ENCODE data around the gene DLG2. TPM values are rescaled to one million over a fixed set of nuclear protein-coding genes. Genes with fewer than 3 reads are reported as not detected.

The DLG2 gene
- total and polyA plus RNA-seq, 2 donors (not counting 3 experiments of a cell fraction or from before 2014, with no cell fraction given), result 0.15 to 1.1 TPM

DNA sequence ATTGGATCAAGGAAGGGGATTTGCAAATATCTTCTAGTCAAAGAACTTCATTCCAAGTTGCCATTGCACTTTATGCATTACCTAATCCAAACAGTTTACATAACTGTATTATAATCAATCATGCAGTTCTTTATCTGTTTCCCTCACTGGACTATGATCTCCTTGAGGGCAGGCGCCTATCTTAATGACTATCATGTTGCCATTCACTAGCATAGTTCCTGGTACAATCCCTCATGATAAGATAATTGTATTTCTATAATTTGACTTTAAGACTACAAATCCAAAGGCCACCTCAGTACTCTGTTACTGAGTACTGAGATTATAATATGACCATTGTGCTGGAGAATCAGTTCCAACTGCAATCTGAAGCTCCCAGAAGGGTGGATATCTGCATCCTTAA, 2062.3 kb downstream of the DLG2 start:
- Histone ChIP-seq H3K36me3 (ENCODE audit: control insufficient read depth in 2 of 2, extremely low read depth in 1 of 2, insufficient read depth in 2 of 2, low read length in 2 of 2) (no peaks in the 10 kb centered on the region), H3K4me2 (ENCODE audit: insufficient read depth, low read length) (no peak overlapping the region), H3K79me2 (ENCODE audit: control insufficient read depth, insufficient read depth, low read length) (no peaks in the 10 kb centered on the region), H2AFZ (ENCODE audit: low read depth, low read length) (no peak overlapping the region), H3K9me1 (replicated peaks; ENCODE audit: control insufficient read depth, extremely low read depth, insufficient read depth, low read length) (no peaks in the 10 kb centered on the region), H3K9me3 (replicated peaks; ENCODE audit: control insufficient read depth, insufficient read depth, low read length) (no peaks in the 10 kb centered on the region), H3K9ac (replicated peaks; ENCODE audit: extremely low read depth, insufficient read depth, low read length) (no peak overlapping the region), H4K20me1 (replicated peaks; ENCODE audit: control insufficient read depth, extremely low read depth, insufficient read depth, low read length) (no peaks in the 10 kb centered on the region), H3K4me1 (ENCODE audit: control insufficient read depth, extremely low read depth, insufficient read depth, low read length) (no peaks in the 10 kb centered on the region), H3K27ac (ENCODE audit: insufficient read depth, low read depth, low read length) (no peak overlapping the region), H3K4me3 (replicated peaks in 1 of 3; ENCODE audit: insufficient read depth in 1 of 3, low read depth in 1 of 3, low read length in 3 of 3) (no peak overlapping the region), H3K27me3 (ENCODE audit: control insufficient read depth in 2 of 2, insufficient read depth in 2 of 2, low read length in 2 of 2) (no peaks in the 10 kb centered on the region)
- no TSS peak for BruUV-seq (replicated peaks)
- FAIRE-seq, result no peak
- ChIA-PET POLR2A (no interaction called here), CTCF (no interaction called here)
- intact Hi-C loops (cut with micrococcal nuclease), result no loop called here
- no peak for DNase-seq (ENCODE audit: low read depth, low spot score)
- dilution Hi-C loops (cut with MboI; ENCODE audit: extremely low pct_ligation_motif_present, low sequenced_read_pairs), result no loop called here
- TF ChIP-seq MYC (IDR thresholded peaks at IDR 0.05; ENCODE audit: low read depth, low read length) (no peak), POLR2AphosphoS5 (IDR thresholded peaks at IDR 0.05; ENCODE audit: insufficient read depth, low read depth, low read length) (no peak), MAX (IDR thresholded peaks at IDR 0.05; ENCODE audit: insufficient read depth, insufficient read length) (no peak), EZH2 (IDR thresholded peaks at IDR 0.05; ENCODE audit: borderline replicate concordance, low read depth, low read length, severe bottlenecking) (no peak), CTCF (IDR thresholded peaks at IDR 0.05; ENCODE audit: extremely low read depth in 1 of 2, insufficient read depth in 1 of 2, low read depth in 1 of 2, low read length in 2 of 2) (no peak), JUN (IDR thresholded peaks at IDR 0.05; ENCODE audit: borderline replicate concordance, insufficient read depth, insufficient read length, low read depth) (no peak), POLR2A (IDR thresholded peaks at IDR 0.05; ENCODE audit: low read depth, low read length) (no peak), GATA2 (IDR thresholded peaks at IDR 0.05; ENCODE audit: insufficient read depth, insufficient read length, low read depth, low read length) (no peak), FOS (IDR thresholded peaks at IDR 0.05; ENCODE audit: borderline replicate concordance, insufficient read depth, low read length) (no peak)
